ENCODE results near the gene RCAN3.
A peak's percentile ranks its signal among the peaks of the same experiment; 100 is the strongest.

The RCAN3 gene

DNA sequence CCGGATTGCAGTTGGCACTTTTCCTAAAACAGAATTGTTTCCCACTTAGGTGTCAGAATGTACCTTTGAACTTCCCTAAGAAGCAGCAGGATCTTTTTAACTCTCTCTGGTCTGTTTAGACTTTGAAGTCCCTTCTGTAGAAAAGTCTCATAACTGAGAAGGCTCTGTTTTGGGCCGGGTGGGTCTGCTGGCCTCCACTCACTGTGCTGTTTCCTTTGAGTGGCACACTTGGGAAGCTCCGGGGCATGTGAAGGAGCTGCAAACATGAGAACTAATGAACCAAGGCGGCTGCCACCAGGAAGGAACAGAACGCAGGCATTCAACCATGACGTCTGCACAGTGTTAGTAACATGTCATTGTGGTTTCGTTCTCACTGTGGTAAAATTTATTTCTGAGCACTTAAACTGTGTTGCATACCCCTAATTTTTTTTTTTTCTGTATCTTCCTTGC is 33.8 kb downstream of the RCAN3 start:
- no peak for DNase-seq (ENCODE audit: low read depth)
- TF ChIP-seq, protein P1, sequence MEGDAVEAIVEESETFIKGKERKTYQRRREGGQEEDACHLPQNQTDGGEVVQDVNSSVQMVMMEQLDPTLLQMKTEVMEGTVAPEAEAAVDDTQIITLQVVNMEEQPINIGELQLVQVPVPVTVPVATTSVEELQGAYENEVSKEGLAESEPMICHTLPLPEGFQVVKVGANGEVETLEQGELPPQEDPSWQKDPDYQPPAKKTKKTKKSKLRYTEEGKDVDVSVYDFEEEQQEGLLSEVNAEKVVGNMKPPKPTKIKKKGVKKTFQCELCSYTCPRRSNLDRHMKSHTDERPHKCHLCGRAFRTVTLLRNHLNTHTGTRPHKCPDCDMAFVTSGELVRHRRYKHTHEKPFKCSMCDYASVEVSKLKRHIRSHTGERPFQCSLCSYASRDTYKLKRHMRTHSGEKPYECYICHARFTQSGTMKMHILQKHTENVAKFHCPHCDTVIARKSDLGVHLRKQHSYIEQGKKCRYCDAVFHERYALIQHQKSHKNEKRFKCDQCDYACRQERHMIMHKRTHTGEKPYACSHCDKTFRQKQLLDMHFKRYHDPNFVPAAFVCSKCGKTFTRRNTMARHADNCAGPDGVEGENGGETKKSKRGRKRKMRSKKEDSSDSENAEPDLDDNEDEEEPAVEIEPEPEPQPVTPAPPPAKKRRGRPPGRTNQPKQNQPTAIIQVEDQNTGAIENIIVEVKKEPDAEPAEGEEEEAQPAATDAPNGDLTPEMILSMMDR (conservative IDR thresholded peaks at IDR 0.05; ENCODE audit: control insufficient read depth, insufficient read depth, low read depth, low read length) = no peak
- H3K4me3 ChIP-seq (ENCODE audit: control insufficient read depth, low read depth, low read length) = no peak overlapping the region

DNA sequence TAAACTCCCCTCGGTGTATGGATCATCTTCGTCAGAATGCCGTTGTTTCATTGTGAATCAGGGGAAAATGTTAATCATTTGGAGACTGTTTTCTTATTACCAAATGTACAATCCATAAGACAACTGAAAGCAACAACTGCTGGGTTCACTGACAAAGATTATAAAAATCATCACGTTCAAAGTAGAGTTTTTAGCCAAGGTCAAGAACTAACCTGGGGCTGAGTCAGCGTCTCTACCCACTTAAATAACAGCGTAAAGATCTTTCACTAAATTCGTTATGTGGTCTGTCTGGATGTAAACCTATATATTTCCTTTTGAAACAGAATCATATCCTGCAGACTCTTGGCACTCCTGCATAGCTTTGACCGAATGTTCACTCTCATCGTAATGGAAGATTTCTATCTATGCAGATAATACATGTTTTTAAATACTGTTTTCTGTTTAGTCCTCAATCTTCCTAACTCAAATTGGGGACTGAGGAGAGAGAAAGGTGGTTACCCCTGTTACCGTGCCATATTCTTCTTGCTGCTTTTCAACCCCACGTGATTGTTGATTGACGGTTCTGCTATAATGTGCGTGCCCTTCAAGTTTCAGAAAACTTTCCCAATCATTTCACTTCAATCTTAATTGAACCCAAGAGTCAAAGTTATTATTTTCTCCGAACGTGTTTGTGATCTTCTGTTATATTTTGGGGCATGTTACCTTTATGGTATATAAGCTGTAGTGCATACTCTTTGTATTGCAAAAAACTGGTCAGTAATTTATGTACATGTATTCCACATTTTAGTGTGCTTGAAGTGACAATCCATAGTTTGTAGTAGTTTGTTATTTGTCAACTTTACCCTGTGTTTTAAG is 37.6 kb downstream of the RCAN3 start:
- no peak overlapping the region for H3K4me3 ChIP-seq (ENCODE audit: control insufficient read depth, low read depth, low read length)
- TF ChIP-seq, protein P1 (conservative IDR thresholded peaks at IDR 0.05; ENCODE audit: control insufficient read depth, insufficient read depth, low read depth, low read length) = no peak
- DNase-seq (ENCODE audit: low read depth) = no peak

DNA sequence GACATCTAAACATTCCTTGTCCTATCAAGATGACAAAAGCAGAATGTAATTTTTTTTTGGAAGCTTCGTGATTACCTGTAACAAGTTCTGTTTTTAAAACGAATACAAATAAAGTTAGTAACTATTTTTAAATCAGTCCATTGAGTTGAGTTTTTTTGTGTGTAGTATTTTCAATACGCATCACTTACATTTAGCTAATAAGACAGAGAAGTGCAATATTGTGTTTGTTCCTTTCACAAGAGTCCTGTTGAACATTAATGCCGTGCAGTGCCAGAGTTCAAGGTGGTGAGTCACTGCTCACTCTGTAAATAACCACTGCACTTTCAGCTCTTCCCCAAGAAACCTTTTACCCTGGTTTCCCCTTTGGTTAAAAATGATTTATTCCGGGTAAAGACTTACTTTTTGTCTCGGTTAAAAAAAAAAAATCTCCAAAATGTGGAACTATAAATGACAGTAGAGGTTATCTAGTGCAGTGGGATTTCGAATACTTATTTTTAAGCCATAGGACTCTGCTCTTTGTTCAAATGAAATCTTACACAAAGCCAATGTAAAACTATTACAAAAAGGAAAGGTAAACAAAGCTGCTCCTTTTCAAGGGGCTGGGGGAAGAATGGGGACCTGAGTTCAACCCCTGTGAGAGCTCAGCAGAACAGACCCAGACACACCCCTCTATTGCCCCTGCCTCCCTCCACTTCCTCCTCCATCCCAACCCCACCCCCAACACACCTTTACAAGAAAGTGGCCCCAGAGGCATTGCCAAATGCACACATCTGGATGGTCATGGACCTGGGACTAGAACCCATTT is 38.5 kb downstream of the RCAN3 start:
- H3K4me3 ChIP-seq (ENCODE audit: control insufficient read depth, low read depth, low read length) = no peak overlapping the region
- DNase-seq (ENCODE audit: low read depth) = peak; percentile 72

GRCh38 chr1:24541711-24542346 is 39.2 kb downstream of the RCAN3 start:
- TF ChIP-seq, protein P1 (conservative IDR thresholded peaks at IDR 0.05; ENCODE audit: control insufficient read depth, insufficient read depth, low read depth, low read length) = peak; percentile 42
- no peak for DNase-seq (ENCODE audit: low read depth)
- H3K4me3 ChIP-seq (ENCODE audit: control insufficient read depth, low read depth, low read length) = no peak overlapping the region

More for the DNA sequence above, 38.5 kb downstream of the RCAN3 start:
- TF ChIP-seq, protein P1 (conservative IDR thresholded peaks at IDR 0.05; ENCODE audit: control insufficient read depth, insufficient read depth, low read depth, low read length) = no peak

GRCh38 chr1:24544239-24544638 is 41.6 kb downstream of the RCAN3 start:
- TF ChIP-seq, protein P1 (conservative IDR thresholded peaks at IDR 0.05; ENCODE audit: control insufficient read depth, insufficient read depth, low read depth, low read length) = no peak

DNA sequence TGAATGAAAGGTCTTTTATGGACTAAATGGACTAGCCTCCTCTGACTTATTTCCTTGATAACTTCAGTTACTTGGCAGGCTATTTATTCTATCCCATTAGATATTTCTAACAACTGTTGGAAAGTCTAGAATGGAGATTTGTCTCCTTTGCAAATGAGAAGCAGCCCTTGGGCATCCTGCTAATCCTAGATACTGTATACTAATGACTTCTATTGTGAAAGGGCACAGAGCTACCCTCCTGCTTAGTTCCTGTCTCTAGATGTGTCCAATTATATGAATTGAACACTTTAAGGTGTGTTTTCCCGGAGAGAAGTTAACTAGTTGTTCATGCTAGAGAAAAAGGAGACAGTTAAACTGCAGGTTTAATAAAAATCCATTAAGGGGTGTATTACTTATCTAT is 43.0 kb downstream of the RCAN3 start:
- TF ChIP-seq, protein P1 (conservative IDR thresholded peaks at IDR 0.05; ENCODE audit: control insufficient read depth, insufficient read depth, low read depth, low read length) = no peak
- no peak for DNase-seq (ENCODE audit: low read depth)
- H3K4me3 ChIP-seq (ENCODE audit: control insufficient read depth, low read depth, low read length) = no peak overlapping the region

More at GRCh38 chr1:24544239-24544638, 41.6 kb downstream of the RCAN3 start:
- no peak overlapping the region for H3K4me3 ChIP-seq (ENCODE audit: control insufficient read depth, low read depth, low read length)
- no peak for DNase-seq (ENCODE audit: low read depth)
